Muscle layer of duodenum (tissue), 2 donors: ENCODE results near the gene NR2F1.
"Not testable (repeated sequence)": the region's sequence is repeated elsewhere in the genome, so short reads cannot be mapped to it uniquely, and the experiment has no call there.

Source experiments
- H3K27ac ChIP-seq: one replicate; pipeline ENCODE4 v1.7.0; 2013; ENCODE audit warnings: mild to moderate bottlenecking, low read length
- H3K27me3 ChIP-seq: one replicate; pipeline ENCODE4 v1.7.0; 2013; ENCODE audit warnings: low read depth, mild to moderate bottlenecking, control low read depth, low read length
- H3K36me3 ChIP-seq, 2 donors: one replicate each; pipeline ENCODE4 v1.7.0; 2013; ENCODE audit warnings: low read length in 2 of 2, control low read depth in 1 of 2, mild to moderate bottlenecking in 1 of 2; ENCODE audit not compliant: insufficient read depth in 2 of 2, control insufficient read depth in 1 of 2
- H3K4me1 ChIP-seq, 2 donors: one replicate each; pipeline ENCODE4 v1.7.0; 2013; ENCODE audit warnings: low read length in 2 of 2, mild to moderate bottlenecking in 2 of 2, control low read depth in 1 of 2, moderate library complexity in 1 of 2; ENCODE audit not compliant: insufficient read depth in 2 of 2, control insufficient read depth in 1 of 2
- H3K4me3 ChIP-seq, 2 donors: one replicate each; pipeline ENCODE4 v1.7.0; 2013; ENCODE audit warnings: low read length in 2 of 2, low read depth in 1 of 2, mild to moderate bottlenecking in 1 of 2
- H3K9me3 ChIP-seq, 2 donors: one replicate each; pipeline ENCODE4 v1.7.0; 2013; ENCODE audit warnings: low read length in 2 of 2, control low read depth in 1 of 2, mild to moderate bottlenecking in 1 of 2; ENCODE audit not compliant: control insufficient read depth in 1 of 2
- donor health status: healthy.

The NR2F1 gene

GRCh38 chr5:93582677-93583438 lies at the start of gene NR2F1:
NR2F1 (plus strand) TSS chr5:93583222; CDS start chr5:93585024, 1,802 bp downstream.
- H3K27ac ChIP-seq = peak within 1 kb of the TSS; percentile 45

GRCh38 chr5:93545872-93546271 lies 37.1 kb upstream of the NR2F1 start:
- H3K4me1 ChIP-seq = no peaks in the 10 kb centered on the region
- H3K36me3 ChIP-seq = no peaks in the 10 kb centered on the region
- H3K4me3 ChIP-seq = no peak overlapping the region
- no peaks in the 10 kb centered on the region for H3K27me3 ChIP-seq
- no peak overlapping the region for H3K27ac ChIP-seq
- H3K9me3 ChIP-seq = no peaks in the 10 kb centered on the region

More at GRCh38 chr5:93582677-93583438, at the start of gene NR2F1:
- Histone ChIP-seq H3K9me3 (no peaks in the 10 kb centered on the region), H3K27me3 (peaks cover 63% of the 10 kb centered on the region), H3K4me1 (peaks cover 0 to 46% of the 10 kb centered on the region in 2 donors), H3K36me3 (no peaks in the 10 kb centered on the region), H3K4me3 (peak within 1 kb of the TSS; percentile 65 to 74)

GRCh38 chr5:93549594-93549993 lies 33.4 kb upstream of the NR2F1 start:
- H3K4me3 ChIP-seq, H3K27ac ChIP-seq, H3K27me3 ChIP-seq: not testable (repeated sequence)

GRCh38 chr5:93557021-93557604 lies 25.9 kb upstream of the NR2F1 start:
- H3K36me3 ChIP-seq = no peaks in the 10 kb centered on the region

More at GRCh38 chr5:93549594-93549993, 33.4 kb upstream of the NR2F1 start:
- H3K4me1 ChIP-seq, H3K9me3 ChIP-seq, H3K36me3 ChIP-seq: not testable (repeated sequence)

GRCh38 chr5:93566091-93566490 lies 16.9 kb upstream of the NR2F1 start:
- no peak overlapping the region for H3K4me3 ChIP-seq
- peaks cover 23% of the 10 kb centered on the region for H3K27me3 ChIP-seq
- H3K4me1 ChIP-seq = peaks cover 0 to 7% of the 10 kb centered on the region in 2 donors
- H3K9me3 ChIP-seq = no peaks in the 10 kb centered on the region
- H3K27ac ChIP-seq = no peak overlapping the region
- no peaks in the 10 kb centered on the region for H3K36me3 ChIP-seq

More at GRCh38 chr5:93557021-93557604, 25.9 kb upstream of the NR2F1 start:
- H3K4me1 ChIP-seq = no peaks in the 10 kb centered on the region
- no peak overlapping the region for H3K4me3 ChIP-seq
- H3K27ac ChIP-seq = no peak overlapping the region
- H3K9me3 ChIP-seq = no peaks in the 10 kb centered on the region
- H3K27me3 ChIP-seq = no peaks in the 10 kb centered on the region

- Histone ChIP-seq H3K27ac (no peak overlapping the region), H3K27me3 (peaks cover 36% of the 10 kb centered on the region), H3K4me3 (no peak overlapping the region), H3K4me1 (peaks cover 0 to 16% of the 10 kb centered on the region in 2 donors), H3K36me3 (no peaks in the 10 kb centered on the region), H3K9me3 (no peaks in the 10 kb centered on the region)
Observed at GRCh38 chr5:93567424-93567823, 15.6 kb upstream of the NR2F1 start.

- Histone ChIP-seq H3K27me3 (peaks cover 48% of the 10 kb centered on the region), H3K9me3 (no peaks in the 10 kb centered on the region), H3K4me1 (peaks cover 0 to 22% of the 10 kb centered on the region in 2 donors), H3K4me3 (peak overlapping the region in 1 of 2 donors; percentile 44), H3K36me3 (no peaks in the 10 kb centered on the region), H3K27ac (no peak overlapping the region)
Observed at GRCh38 chr5:93569300-93570160, 13.5 kb upstream of the NR2F1 start.

- Histone ChIP-seq H3K9me3 (no peaks in the 10 kb centered on the region), H3K4me3 (peak overlapping the region in 1 of 2 donors; percentile 44), H3K27ac (no peak overlapping the region), H3K27me3 (peaks cover 57% of the 10 kb centered on the region), H3K36me3 (no peaks in the 10 kb centered on the region), H3K4me1 (peaks cover 0 to 26% of the 10 kb centered on the region in 2 donors)
Observed at GRCh38 chr5:93570294-93571113, 12.5 kb upstream of the NR2F1 start.

GRCh38 chr5:93571114-93571949 lies 11.7 kb upstream of the NR2F1 start:
- Histone ChIP-seq H3K9me3 (no peaks in the 10 kb centered on the region), H3K27me3 (peaks cover 62% of the 10 kb centered on the region), H3K4me1 (peaks cover 0 to 26% of the 10 kb centered on the region in 2 donors), H3K27ac (no peak overlapping the region), H3K4me3 (peak overlapping the region in 1 of 2 donors; percentile 44), H3K36me3 (no peaks in the 10 kb centered on the region)

- Histone ChIP-seq H3K4me1 (peaks cover 0 to 26% of the 10 kb centered on the region in 2 donors), H3K9me3 (no peaks in the 10 kb centered on the region), H3K4me3 (peak overlapping the region in 1 of 2 donors; percentile 39), H3K27me3 (peaks cover 62% of the 10 kb centered on the region), H3K36me3 (no peaks in the 10 kb centered on the region), H3K27ac (no peak overlapping the region)
Observed at GRCh38 chr5:93572101-93572607, 10.9 kb upstream of the NR2F1 start.
